SK-N-SH treated with all-trans-retinoic acid at 6 μM for 48 hours (cell line): ENCODE measurements around the gene GPC6.

ENCODE experiments used
- ATAC-seq: fragments of 200-7000 bp; cut with Tn5 transposase; 3 replicates; pipeline ENCODE4 v1.9.1; 2020; ENCODE audit warnings: mild to moderate bottlenecking, moderate library complexity
- ARNTL ChIP-seq: fragments of 450-650 bp; formaldehyde crosslinking; IDR thresholded peaks from 2 replicates; pipeline ENCODE4 v1.5.0; 2020; ENCODE audit warnings: low read depth, mild to moderate bottlenecking, moderate library complexity, borderline replicate concordance
- BACH2 ChIP-seq: fragments of 250-450 bp; sonication (Bioruptor Pico); IDR thresholded peaks from 2 replicates; pipeline ENCODE4 v1.9.0; 2021; ENCODE audit warnings: mild to moderate bottlenecking, borderline replicate concordance
- ESRRG ChIP-seq: fragments of 250-450 bp; sonication (Bioruptor Pico); IDR thresholded peaks from 2 replicates; pipeline ENCODE4 v1.6.1; 2021; ENCODE audit warnings: mild to moderate bottlenecking
- GLIS3 ChIP-seq: fragments of 250-450 bp; sonication (Bioruptor Pico); IDR thresholded peaks from 2 replicates; pipeline ENCODE4 v1.5.0; 2020; ENCODE audit warnings: mild to moderate bottlenecking, moderate library complexity
- ISL1 ChIP-seq: fragments of 250-450 bp; sonication (Bioruptor Pico); IDR thresholded peaks from 2 replicates; pipeline ENCODE4 v2.1.2; 2022; ENCODE audit warnings: mild to moderate bottlenecking, moderate library complexity
- OSR1 ChIP-seq: fragments of 250-450 bp; sonication (Bioruptor Pico); IDR thresholded peaks from 2 replicates; pipeline ENCODE4 v1.8.0; 2022; ENCODE audit warnings: moderate library complexity, mild to moderate bottlenecking, inconsistent platforms
- PPARA ChIP-seq: fragments of 250-450 bp; sonication (Bioruptor Pico); IDR thresholded peaks from 2 replicates; pipeline ENCODE4 v1.5.0; 2020; ENCODE audit warnings: mild to moderate bottlenecking, borderline replicate concordance
- RARB ChIP-seq: fragments of 250-450 bp; sonication (Bioruptor Pico); IDR thresholded peaks from 2 replicates; pipeline ENCODE4 v1.8.0; 2021; ENCODE audit warnings: mild to moderate bottlenecking, moderate library complexity
- SNAI2 ChIP-seq: fragments of 250-450 bp; sonication (Bioruptor Pico); IDR thresholded peaks from 2 replicates; pipeline ENCODE4 v1.5.0; 2020; ENCODE audit warnings: mild to moderate bottlenecking, moderate library complexity
- TCF4 ChIP-seq: fragments of 250-450 bp; sonication (Bioruptor Pico); IDR thresholded peaks from 2 replicates; pipeline ENCODE4 v1.8.0; 2021; ENCODE audit warnings: mild to moderate bottlenecking, moderate library complexity, borderline replicate concordance
- ZC3H10 ChIP-seq: fragments of 250-450 bp; sonication (Bioruptor Pico); IDR thresholded peaks from 2 replicates; pipeline ENCODE4 v1.5.1; 2021; ENCODE audit warnings: mild to moderate bottlenecking, moderate library complexity
- ZFP3 ChIP-seq: fragments of 250-450 bp; sonication (Bioruptor Pico); IDR thresholded peaks from 2 replicates; pipeline ENCODE4 v1.5.0; 2020; ENCODE audit warnings: mild to moderate bottlenecking, moderate library complexity
- ZNF70 ChIP-seq: fragments of 450-650 bp; formaldehyde crosslinking; IDR thresholded peaks from 2 replicates; pipeline ENCODE4 v1.5.0; 2020; ENCODE audit warnings: mild to moderate bottlenecking, moderate library complexity
- ZNF8 ChIP-seq: fragments of 450-650 bp; formaldehyde crosslinking; IDR thresholded peaks from 2 replicates; pipeline ENCODE4 v1.5.0; 2020; ENCODE audit warnings: mild to moderate bottlenecking, moderate library complexity
- TF ChIP-seq, protein P1 (sequence below): fragments of 250-450 bp; sonication (Bioruptor Pico); IDR thresholded peaks from 2 replicates; pipeline ENCODE4 v1.5.0; 2020; ENCODE audit warnings: mild to moderate bottlenecking, moderate library complexity
- TF ChIP-seq, protein P2 (sequence below): fragments of 250-450 bp; sonication (Bioruptor Pico); IDR thresholded peaks from 2 replicates; pipeline ENCODE4 v1.5.1; 2021; ENCODE audit warnings: mild to moderate bottlenecking, moderate library complexity
- TF ChIP-seq, protein P3 (sequence below): fragments of 250-450 bp; sonication (Bioruptor Pico); IDR thresholded peaks from 2 replicates; pipeline ENCODE4 v1.5.1; 2020; ENCODE audit warnings: low read depth, mild to moderate bottlenecking, moderate library complexity
- TF ChIP-seq, protein P4 (sequence below): fragments of 250-450 bp; sonication (Bioruptor Pico); IDR thresholded peaks from 2 replicates; pipeline ENCODE4 v1.8.0; 2020; ENCODE audit warnings: mild to moderate bottlenecking, moderate library complexity, borderline replicate concordance

GPC6 gene

DNA sequence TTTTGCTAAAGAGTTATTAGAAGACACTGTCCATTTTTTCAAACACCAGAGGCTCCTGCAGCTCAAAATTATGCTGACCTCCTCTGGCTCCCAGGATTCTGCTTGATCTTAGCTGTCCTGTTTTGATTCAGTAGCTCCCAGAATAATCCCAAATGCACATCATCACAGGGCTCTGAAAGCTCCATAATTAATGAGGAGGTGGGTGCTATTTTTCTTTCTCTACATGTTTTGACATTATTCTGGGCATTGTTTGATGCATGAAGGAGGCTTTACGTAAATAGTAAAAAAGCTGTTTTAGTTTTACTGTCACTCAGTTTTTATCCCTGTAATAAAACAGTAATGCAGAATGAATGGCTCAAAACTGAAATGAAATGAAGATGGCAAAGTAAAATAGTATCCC, 757.4 kb downstream of the GPC6 start:
- TF ChIP-seq GLIS3 (no peak), OSR1 (CRISPR knock-in tag) (no peak), ZFP3 (CRISPR knock-in tag) (no peak), BACH2 (CRISPR knock-in tag) (no peak), TCF4 (CRISPR knock-in tag) (no peak), ARNTL (CRISPR knock-in tag) (no peak), RARB (no peak)
- TF ChIP-seq, protein P1, sequence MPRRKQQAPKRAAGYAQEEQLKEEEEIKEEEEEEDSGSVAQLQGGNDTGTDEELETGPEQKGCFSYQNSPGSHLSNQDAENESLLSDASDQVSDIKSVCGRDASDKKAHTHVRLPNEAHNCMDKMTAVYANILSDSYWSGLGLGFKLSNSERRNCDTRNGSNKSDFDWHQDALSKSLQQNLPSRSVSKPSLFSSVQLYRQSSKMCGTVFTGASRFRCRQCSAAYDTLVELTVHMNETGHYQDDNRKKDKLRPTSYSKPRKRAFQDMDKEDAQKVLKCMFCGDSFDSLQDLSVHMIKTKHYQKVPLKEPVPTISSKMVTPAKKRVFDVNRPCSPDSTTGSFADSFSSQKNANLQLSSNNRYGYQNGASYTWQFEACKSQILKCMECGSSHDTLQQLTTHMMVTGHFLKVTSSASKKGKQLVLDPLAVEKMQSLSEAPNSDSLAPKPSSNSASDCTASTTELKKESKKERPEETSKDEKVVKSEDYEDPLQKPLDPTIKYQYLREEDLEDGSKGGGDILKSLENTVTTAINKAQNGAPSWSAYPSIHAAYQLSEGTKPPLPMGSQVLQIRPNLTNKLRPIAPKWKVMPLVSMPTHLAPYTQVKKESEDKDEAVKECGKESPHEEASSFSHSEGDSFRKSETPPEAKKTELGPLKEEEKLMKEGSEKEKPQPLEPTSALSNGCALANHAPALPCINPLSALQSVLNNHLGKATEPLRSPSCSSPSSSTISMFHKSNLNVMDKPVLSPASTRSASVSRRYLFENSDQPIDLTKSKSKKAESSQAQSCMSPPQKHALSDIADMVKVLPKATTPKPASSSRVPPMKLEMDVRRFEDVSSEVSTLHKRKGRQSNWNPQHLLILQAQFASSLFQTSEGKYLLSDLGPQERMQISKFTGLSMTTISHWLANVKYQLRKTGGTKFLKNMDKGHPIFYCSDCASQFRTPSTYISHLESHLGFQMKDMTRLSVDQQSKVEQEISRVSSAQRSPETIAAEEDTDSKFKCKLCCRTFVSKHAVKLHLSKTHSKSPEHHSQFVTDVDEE = no peak
- TF ChIP-seq, protein P2, sequence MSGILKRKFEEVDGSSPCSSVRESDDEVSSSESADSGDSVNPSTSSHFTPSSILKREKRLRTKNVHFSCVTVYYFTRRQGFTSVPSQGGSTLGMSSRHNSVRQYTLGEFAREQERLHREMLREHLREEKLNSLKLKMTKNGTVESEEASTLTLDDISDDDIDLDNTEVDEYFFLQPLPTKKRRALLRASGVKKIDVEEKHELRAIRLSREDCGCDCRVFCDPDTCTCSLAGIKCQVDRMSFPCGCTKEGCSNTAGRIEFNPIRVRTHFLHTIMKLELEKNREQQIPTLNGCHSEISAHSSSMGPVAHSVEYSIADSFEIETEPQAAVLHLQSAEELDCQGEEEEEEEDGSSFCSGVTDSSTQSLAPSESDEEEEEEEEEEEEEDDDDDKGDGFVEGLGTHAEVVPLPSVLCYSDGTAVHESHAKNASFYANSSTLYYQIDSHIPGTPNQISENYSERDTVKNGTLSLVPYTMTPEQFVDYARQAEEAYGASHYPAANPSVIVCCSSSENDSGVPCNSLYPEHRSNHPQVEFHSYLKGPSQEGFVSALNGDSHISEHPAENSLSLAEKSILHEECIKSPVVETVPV (CRISPR knock-in tag) = no peak
- no peak for ATAC-seq

DNA sequence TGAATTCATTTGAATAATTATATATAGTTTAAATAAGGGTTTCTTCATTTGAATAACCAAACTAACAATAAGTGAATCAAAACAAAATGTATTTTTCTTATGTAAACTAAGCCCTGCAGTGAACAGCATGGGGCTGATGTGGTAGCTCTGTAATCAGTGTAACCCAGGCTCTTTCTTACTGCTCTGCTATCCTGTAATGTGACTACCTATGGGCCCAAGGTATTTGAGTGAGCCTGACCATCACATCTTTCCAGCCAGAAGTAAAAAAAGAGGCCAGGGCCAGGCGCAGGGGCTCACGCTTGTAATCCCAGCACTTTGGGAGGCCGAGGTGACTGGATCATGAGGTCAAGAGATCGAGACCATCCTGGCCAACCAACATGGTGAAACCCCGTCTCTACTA, 758.3 kb downstream of the GPC6 start:
- TF ChIP-seq ZNF70 (CRISPR knock-in tag) = no peak
- TF ChIP-seq ESRRG = no peak
- TF ChIP-seq, protein P3, sequence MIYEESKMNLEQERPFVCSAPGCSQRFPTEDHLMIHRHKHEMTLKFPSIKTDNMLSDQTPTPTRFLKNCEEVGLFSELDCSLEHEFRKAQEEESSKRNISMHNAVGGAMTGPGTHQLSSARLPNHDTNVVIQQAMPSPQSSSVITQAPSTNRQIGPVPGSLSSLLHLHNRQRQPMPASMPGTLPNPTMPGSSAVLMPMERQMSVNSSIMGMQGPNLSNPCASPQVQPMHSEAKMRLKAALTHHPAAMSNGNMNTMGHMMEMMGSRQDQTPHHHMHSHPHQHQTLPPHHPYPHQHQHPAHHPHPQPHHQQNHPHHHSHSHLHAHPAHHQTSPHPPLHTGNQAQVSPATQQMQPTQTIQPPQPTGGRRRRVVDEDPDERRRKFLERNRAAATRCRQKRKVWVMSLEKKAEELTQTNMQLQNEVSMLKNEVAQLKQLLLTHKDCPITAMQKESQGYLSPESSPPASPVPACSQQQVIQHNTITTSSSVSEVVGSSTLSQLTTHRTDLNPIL (CRISPR knock-in tag) = no peak
- TF ChIP-seq OSR1 (CRISPR knock-in tag) = no peak
- TF ChIP-seq PPARA = no peak
- no peak for TF ChIP-seq GLIS3
- TF ChIP-seq ZC3H10 (CRISPR knock-in tag) = no peak
- TF ChIP-seq ZNF8 (CRISPR knock-in tag) = no peak
- no peak for TF ChIP-seq RARB
- TF ChIP-seq, protein P1 = no peak
- ATAC-seq = no peak

DNA sequence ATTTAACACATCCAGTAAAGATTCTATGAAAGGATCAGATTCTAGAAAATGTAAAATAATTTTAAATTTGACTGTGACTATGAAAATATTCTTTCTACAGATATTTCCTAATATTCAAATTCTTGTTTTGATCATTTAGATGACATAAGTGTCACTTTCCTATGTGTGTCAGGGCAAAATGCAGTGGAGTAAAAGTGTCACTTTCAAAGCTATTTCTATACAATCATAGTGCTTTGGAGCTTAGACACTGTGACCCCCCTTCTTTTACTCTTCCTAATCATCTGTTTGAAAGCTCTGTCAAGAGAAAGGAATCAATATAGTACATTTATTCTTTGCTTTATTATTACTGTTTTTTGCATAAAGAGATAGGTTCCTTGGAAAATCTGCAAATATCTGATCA, 760.9 kb downstream of the GPC6 start:
- TF ChIP-seq SNAI2 (CRISPR knock-in tag) = no peak
- no peak for TF ChIP-seq ISL1 (CRISPR knock-in tag)
- TF ChIP-seq, protein P4, sequence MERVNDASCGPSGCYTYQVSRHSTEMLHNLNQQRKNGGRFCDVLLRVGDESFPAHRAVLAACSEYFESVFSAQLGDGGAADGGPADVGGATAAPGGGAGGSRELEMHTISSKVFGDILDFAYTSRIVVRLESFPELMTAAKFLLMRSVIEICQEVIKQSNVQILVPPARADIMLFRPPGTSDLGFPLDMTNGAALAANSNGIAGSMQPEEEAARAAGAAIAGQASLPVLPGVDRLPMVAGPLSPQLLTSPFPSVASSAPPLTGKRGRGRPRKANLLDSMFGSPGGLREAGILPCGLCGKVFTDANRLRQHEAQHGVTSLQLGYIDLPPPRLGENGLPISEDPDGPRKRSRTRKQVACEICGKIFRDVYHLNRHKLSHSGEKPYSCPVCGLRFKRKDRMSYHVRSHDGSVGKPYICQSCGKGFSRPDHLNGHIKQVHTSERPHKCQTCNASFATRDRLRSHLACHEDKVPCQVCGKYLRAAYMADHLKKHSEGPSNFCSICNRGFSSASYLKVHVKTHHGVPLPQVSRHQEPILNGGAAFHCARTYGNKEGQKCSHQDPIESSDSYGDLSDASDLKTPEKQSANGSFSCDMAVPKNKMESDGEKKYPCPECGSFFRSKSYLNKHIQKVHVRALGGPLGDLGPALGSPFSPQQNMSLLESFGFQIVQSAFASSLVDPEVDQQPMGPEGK = no peak
- TF ChIP-seq, protein P3 (CRISPR knock-in tag) = no peak
- ATAC-seq = no peak
